T-helper 2 cell treated with Interferon-gamma antibody and Interleukin-4, amounts not matched to agents 5 μg/mL and 100 μg/mL, for 36 hours (primary cell): Measurements from ENCODE around the gene UTRN.

Experiments used
- DNase-seq: peaks from one replicate; pipeline ENCODE4 v3.0.0; 2021; ENCODE audit warnings: low spot score
- H3K27ac Mint-ChIP-seq: one replicate; pipeline ENCODE4 v1.8.0; 2021; ENCODE audit warnings: mild to moderate bottlenecking, mixed read lengths
- H3K27me3 Mint-ChIP-seq: one replicate; pipeline ENCODE4 v1.8.0; 2021; ENCODE audit warnings: low read depth, mixed read lengths
- H3K36me3 Mint-ChIP-seq: one replicate; pipeline ENCODE4 v1.8.0; 2021; ENCODE audit warnings: low read depth, mixed read lengths
- H3K4me1 Mint-ChIP-seq: one replicate; pipeline ENCODE4 v1.8.0; 2021; ENCODE audit warnings: low read depth, mixed read lengths
- H3K4me3 Mint-ChIP-seq: one replicate; pipeline ENCODE4 v1.8.0; 2022; ENCODE audit warnings: mild to moderate bottlenecking, moderate library complexity, mixed read lengths
- H3K9me3 Mint-ChIP-seq: one replicate; pipeline ENCODE4 v1.8.0; 2021; ENCODE audit warnings: mixed read lengths

The UTRN gene

DNA sequence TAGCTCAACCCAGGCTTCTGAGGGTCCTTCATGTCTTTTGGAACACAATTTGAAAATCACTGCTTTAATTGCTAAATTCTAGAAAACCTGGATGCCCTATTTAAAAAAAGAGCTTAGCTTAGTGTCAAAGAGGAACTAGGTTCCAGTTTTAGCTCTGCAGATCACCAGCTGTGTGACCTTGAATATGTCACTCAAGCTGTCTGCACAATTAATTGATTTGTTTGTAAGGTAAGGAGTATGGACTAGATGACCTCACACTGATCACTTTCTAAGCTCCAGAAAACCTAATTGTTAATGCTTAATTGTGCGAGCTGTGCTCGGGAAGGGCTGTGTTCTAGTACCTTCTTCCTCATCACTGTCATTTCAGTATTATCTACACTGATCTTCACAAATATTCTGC is 26.2 kb downstream of the UTRN start:
- no peaks in the 10 kb centered on the region for H3K9me3 Mint-ChIP-seq
- no peak for DNase-seq
- H3K27me3 Mint-ChIP-seq, result no peaks in the 10 kb centered on the region
- peak overlapping the region; percentile 40 for H3K27ac Mint-ChIP-seq
- peaks cover 33% of the 10 kb centered on the region for H3K4me1 Mint-ChIP-seq
- peaks cover 18% of the 10 kb centered on the region for H3K36me3 Mint-ChIP-seq
- peak overlapping the region; percentile 64 for H3K4me3 Mint-ChIP-seq

- DNase-seq, result no peak
- Mint-ChIP-seq H3K27ac (no peak overlapping the region), H3K9me3 (no peaks in the 10 kb centered on the region), H3K4me1 (peaks cover 37% of the 10 kb centered on the region), H3K27me3 (no peaks in the 10 kb centered on the region), H3K4me3 (no peak overlapping the region), H3K36me3 (peaks cover 7% of the 10 kb centered on the region)
Measured at GRCh38 chr6:144314003-144314485, 28.9 kb downstream of the UTRN start.

DNA sequence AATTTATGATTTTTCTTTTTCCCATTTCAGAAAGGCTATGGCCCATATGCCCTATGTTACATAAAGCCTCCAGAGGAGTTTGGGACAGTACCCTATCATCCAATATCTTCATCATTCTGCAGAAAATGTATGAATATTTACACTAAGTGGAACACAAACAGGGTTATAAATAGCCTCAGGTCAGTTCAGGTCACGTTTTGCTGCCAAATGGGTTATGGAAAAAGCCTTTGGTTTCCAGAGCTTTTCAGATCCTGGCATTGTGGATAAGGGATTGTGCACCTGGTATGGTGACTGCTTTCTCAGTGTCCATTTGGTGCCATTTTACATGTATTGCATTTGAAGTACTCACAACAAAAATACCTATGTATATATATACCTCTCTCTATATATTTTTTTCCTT is 29.4 kb downstream of the UTRN start:
- H3K36me3 Mint-ChIP-seq, result peaks cover 3% of the 10 kb centered on the region
- peaks cover 34% of the 10 kb centered on the region for H3K4me1 Mint-ChIP-seq
- H3K9me3 Mint-ChIP-seq, result no peaks in the 10 kb centered on the region
- no peaks in the 10 kb centered on the region for H3K27me3 Mint-ChIP-seq
- DNase-seq, result no peak
- no peak overlapping the region for H3K27ac Mint-ChIP-seq
- no peak overlapping the region for H3K4me3 Mint-ChIP-seq

DNA sequence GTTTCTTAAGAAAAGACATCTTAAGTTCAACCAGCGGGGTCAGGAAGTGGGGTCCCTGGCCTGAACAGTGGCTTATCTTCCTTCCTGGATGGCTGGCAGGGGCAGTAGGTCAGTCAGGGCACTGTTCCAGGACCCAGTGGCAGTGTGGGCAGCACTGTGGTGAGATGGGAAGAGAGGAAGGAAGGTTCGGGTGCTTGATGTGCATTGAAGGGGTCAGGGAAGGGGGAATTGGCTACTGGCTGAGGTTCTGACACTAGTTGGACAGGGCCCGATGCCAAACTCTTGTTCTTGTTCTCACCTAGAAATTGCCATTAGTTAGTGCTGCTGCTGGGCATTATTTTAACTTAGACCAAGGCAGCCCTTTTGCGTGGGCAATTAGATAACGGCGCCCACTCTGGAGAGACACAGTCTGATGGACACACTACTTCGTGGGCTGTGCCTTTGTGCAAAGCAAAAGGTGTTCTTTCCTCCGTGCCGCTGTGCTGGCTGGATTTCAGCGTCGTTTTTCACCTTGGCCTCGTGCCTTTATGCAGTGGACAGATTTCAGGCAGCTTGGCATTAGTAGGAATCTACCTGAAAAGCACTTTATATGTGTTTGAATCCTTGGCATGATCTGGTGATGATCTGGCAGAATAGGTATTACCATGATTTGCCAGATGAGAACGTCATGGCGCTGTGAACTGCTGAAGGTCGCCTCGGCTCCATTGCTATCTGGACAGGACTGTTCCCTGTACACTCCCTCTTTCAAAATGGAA is 30.3 kb downstream of the UTRN start:
- H3K4me1 Mint-ChIP-seq, result peaks cover 29% of the 10 kb centered on the region
- no peak overlapping the region for H3K27ac Mint-ChIP-seq
- no peaks in the 10 kb centered on the region for H3K36me3 Mint-ChIP-seq
- no peaks in the 10 kb centered on the region for H3K9me3 Mint-ChIP-seq
- H3K4me3 Mint-ChIP-seq, result no peak overlapping the region
- H3K27me3 Mint-ChIP-seq, result no peaks in the 10 kb centered on the region
- DNase-seq, result no peak

DNA sequence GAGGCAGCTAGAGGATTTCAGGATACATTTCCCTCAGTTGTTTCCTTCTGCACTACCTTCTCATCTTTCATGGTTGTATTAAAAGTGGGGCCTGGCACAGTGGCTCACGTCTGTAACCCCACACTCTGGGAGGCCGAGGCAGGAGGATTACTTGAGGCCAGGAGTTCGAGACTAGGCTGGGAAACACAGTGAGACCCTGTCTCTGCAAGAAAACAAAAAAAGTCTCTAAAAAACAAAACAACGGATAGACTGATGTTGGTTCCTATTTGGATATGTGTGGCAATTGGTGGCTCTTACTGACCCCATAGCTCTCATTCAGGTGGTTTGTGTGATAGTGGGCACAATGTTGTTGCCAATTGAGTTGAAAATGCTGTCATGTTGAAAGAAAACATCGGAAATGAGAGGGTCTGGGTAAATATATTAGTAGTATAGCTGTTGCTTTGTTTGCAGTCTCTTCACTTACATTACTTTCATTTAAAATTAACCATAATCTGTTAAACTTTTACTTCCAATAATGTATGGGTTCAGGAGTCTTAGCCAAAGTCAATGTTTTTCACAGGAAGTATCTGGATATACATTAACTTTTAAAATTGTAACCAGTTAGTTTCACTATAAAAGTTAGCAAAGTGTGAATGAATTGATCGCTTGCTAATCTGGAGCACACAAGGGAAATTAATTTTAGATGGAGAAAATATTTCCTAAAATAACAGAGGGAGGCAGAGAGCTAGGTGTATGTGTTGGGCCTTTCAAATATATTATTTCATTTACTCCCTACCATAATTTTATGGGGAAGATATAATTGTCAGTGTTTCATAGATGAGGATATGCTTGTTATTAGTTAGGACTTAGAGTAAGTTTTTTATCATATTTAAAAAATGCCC is 31.1 kb downstream of the UTRN start:
- H3K27ac Mint-ChIP-seq, result peak overlapping the region; percentile 32
- no peak for DNase-seq
- H3K27me3 Mint-ChIP-seq, result no peaks in the 10 kb centered on the region

GRCh38 chr6:144316862-144317195 is 31.7 kb downstream of the UTRN start:
- no peak for DNase-seq
- Mint-ChIP-seq H3K9me3 (no peaks in the 10 kb centered on the region), H3K4me3 (no peak overlapping the region), H3K27ac (peak overlapping the region; percentile 32), H3K4me1 (peaks cover 26% of the 10 kb centered on the region), H3K36me3 (no peaks in the 10 kb centered on the region), H3K27me3 (no peaks in the 10 kb centered on the region)

More for the DNA sequence above, 31.1 kb downstream of the UTRN start:
- Mint-ChIP-seq H3K36me3 (no peaks in the 10 kb centered on the region), H3K9me3 (no peaks in the 10 kb centered on the region), H3K4me1 (peaks cover 30% of the 10 kb centered on the region), H3K4me3 (no peak overlapping the region)

- Mint-ChIP-seq H3K27ac (no peak overlapping the region), H3K4me1 (peaks cover 26% of the 10 kb centered on the region), H3K4me3 (no peak overlapping the region), H3K27me3 (no peaks in the 10 kb centered on the region), H3K9me3 (no peaks in the 10 kb centered on the region), H3K36me3 (no peaks in the 10 kb centered on the region)
- no peak for DNase-seq
Measured at GRCh38 chr6:144317736-144318135, 32.6 kb downstream of the UTRN start.

DNA sequence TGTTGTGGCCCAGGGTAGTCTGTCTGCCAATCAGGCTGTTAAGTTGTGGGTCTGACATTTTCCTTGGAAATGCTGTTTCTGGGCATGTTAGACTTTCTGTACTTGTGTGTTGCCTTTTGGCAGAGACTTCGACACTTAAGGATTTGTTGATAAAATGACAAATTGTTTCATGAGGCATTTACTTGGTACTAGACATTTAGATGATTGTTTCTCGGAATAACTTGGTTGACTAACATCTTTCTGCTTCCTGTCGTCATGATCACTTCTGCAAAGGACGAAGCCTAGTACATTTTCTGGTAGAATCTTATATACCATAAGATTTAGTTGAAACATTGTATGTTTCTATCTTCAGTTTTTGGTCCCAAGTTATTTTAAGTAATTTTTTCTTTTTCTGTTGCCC is 34.1 kb downstream of the UTRN start:
- H3K9me3 Mint-ChIP-seq, result no peaks in the 10 kb centered on the region
- DNase-seq, result no peak
- peaks cover 26% of the 10 kb centered on the region for H3K4me1 Mint-ChIP-seq
- no peak overlapping the region for H3K4me3 Mint-ChIP-seq
- peaks cover 8% of the 10 kb centered on the region for H3K27me3 Mint-ChIP-seq
- H3K27ac Mint-ChIP-seq, result no peak overlapping the region
- H3K36me3 Mint-ChIP-seq, result no peaks in the 10 kb centered on the region

- Mint-ChIP-seq H3K4me1 (peaks cover 24% of the 10 kb centered on the region), H3K4me3 (no peak overlapping the region), H3K27ac (no peak overlapping the region), H3K9me3 (no peaks in the 10 kb centered on the region), H3K36me3 (no peaks in the 10 kb centered on the region), H3K27me3 (peaks cover 11% of the 10 kb centered on the region)
- no peak for DNase-seq
Measured at GRCh38 chr6:144320741-144321140, 35.6 kb downstream of the UTRN start.

- H3K36me3 Mint-ChIP-seq, result no peaks in the 10 kb centered on the region
- H3K4me3 Mint-ChIP-seq, result no peak overlapping the region
- no peak for DNase-seq
- H3K27ac Mint-ChIP-seq, result no peak overlapping the region
- no peaks in the 10 kb centered on the region for H3K9me3 Mint-ChIP-seq
- peaks cover 11% of the 10 kb centered on the region for H3K27me3 Mint-ChIP-seq
- peaks cover 14% of the 10 kb centered on the region for H3K4me1 Mint-ChIP-seq
Measured at GRCh38 chr6:144321839-144322591, 36.9 kb downstream of the UTRN start.

- H3K4me3 Mint-ChIP-seq, result no peak overlapping the region
- H3K27ac Mint-ChIP-seq, result no peak overlapping the region
- H3K36me3 Mint-ChIP-seq, result no peaks in the 10 kb centered on the region
- H3K4me1 Mint-ChIP-seq, result peaks cover 13% of the 10 kb centered on the region
- H3K9me3 Mint-ChIP-seq, result no peaks in the 10 kb centered on the region
- DNase-seq, result no peak
- H3K27me3 Mint-ChIP-seq, result peaks cover 11% of the 10 kb centered on the region
Measured at GRCh38 chr6:144325232-144325631, 40.1 kb downstream of the UTRN start.

DNA sequence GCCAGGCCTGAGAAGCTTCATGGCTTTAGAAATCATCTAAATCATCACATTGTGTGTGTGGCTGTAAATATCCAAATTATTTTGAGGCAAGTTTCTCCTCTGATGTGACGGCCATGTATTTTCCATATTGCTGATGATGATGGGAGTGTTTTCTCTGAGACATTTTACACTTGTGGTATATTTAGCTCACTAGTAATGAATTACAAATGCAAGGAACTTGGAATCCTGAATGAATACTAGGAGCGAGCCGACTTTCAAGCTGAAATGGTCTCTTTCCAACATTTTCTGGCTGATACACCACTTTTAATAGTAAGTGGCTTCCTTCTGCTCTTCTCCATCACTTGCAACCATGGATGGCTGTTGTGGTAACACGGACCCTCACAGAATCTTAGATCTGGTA is 41.3 kb downstream of the UTRN start:
- Mint-ChIP-seq H3K4me1 (peaks cover 5% of the 10 kb centered on the region), H3K4me3 (no peak overlapping the region), H3K27ac (no peak overlapping the region), H3K27me3 (peaks cover 11% of the 10 kb centered on the region), H3K36me3 (no peaks in the 10 kb centered on the region), H3K9me3 (no peaks in the 10 kb centered on the region)
- DNase-seq, result no peak

DNA sequence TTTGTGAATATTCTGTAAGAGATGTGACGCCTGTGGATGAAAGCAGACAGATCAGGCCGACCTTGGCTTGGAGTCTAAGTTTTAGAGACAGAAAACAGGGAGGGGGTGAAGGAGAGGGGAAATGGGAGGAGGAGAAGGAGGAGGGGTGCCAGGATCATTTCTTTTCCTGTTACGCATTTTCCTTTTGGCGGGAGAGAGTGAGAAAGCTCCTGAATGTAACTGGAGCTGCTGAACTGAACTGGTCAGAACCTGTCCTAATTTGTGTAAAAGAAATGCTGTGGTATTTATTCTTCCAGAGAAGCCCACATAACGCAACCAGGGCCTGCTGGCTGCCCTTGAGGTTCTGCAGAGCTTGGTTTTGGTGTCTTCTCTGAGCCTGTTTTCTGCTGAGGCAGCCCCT is 41.9 kb downstream of the UTRN start:
- Mint-ChIP-seq H3K4me3 (no peak overlapping the region), H3K27me3 (peaks cover 11% of the 10 kb centered on the region), H3K4me1 (peaks cover 6% of the 10 kb centered on the region), H3K9me3 (no peaks in the 10 kb centered on the region), H3K36me3 (no peaks in the 10 kb centered on the region), H3K27ac (no peak overlapping the region)
- no peak for DNase-seq
